HPDE6-E6E7 (cell line): Measurements from ENCODE around the gene SND1.

Experiments
- DNase-seq: peaks from one replicate; pipeline ENCODE4 v3.0.0; 2011; ENCODE audit warnings: missing footprints; ENCODE audit errors: extremely low spot score

SND1 gene

GRCh38 chr7:128068785-128069184, 416.8 kb downstream of the SND1 start:
- DNase-seq = no peak

DNA sequence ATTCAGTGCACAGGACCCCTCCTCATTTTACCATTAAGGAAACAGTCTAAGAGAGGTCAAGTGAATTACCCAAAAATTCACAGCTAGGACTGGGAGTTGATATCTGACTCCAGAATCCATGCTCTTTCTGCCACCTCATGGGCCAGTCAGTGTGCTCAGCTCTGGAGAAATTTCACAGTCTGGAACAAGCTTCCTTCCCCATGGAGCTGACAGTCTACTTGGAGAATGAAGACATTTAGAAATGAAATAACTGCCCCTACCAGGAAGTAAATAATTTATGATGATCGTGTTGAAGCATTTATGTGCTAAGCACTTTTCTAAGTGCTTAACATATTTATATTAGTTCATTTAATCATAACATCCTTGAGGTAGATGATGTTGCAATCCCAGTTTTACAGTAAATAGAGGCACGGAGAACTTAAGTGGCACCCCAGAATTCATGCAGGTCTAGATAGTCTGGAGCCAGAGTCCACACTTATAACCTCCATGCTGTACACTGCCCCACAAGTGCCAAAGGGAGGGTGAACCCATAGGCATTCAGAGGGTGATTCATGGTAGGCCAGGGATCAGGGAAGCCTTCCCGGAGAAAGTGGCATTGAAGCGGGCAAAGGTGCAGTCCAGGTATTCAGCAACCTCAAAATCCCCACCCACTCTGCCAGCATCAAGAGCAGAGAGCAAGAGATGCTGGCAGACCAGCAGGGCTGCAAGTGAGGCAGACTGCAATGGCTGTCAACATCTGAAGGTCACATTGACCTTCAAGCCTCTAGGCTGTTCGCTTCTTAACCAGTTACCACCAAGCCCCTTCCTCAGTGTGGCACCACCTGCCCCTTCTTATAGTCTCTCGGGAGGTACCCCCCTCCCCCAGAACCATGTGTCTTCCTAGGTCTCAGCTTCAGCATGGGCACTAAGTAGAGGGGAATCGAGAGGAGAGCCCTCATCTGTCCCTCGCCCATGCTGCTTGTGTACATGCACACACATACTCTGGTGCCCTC, 417.7 kb downstream of the SND1 start:
- DNase-seq = no peak

DNA sequence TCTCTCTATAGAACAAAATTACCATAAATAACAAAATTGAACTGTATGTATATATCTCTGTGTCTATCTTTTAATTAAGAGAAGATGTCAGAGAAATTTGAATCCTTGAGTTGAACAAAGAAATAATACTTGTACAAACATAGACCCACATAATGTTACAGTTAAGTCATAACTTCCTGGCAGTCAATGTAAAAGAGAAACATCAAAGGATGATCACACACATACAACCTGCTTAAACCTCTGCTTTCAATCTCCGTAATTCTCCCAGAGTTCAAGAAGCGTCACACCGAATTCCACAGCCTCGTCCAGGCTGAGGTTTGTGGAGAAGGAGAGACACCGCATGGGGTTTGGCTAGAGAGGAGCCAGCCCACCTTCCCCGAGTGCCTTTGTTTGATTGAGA, 419.4 kb downstream of the SND1 start:
- no peak for DNase-seq

GRCh38 chr7:128071801-128072200, 419.8 kb downstream of the SND1 start:
- DNase-seq = no peak

DNA sequence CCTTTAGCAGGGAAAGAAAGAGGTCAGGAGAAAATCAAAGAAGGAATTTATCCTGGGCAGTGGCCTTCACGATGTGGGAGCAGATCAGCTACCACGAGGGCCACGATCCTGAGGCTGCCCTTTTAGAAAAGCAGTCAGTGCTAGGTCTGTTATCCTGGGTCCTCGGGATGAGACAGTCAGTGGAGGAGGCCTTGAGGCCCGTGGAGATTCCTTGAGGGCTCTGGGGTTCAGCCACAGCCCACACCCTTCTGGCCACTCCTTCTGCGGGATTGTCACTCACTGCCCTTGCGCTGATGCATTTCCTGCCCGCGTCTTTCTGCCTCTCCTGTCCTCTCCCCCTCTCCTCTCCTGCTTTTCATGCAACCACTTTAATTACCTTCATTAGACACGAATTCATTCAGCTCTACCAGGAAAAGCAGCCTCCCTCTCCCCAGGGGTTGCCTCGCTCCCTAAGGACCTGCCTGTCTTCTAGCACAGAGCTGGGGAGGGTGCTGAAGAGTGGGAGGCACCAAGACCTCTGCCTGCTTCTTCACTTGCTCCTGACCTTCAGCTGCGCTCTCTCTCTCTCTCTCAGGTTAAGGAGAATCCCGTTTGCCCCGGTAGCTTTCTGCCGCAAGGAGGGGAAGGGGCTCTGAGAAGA, 421.8 kb downstream of the SND1 start:
- DNase-seq = no peak

DNA sequence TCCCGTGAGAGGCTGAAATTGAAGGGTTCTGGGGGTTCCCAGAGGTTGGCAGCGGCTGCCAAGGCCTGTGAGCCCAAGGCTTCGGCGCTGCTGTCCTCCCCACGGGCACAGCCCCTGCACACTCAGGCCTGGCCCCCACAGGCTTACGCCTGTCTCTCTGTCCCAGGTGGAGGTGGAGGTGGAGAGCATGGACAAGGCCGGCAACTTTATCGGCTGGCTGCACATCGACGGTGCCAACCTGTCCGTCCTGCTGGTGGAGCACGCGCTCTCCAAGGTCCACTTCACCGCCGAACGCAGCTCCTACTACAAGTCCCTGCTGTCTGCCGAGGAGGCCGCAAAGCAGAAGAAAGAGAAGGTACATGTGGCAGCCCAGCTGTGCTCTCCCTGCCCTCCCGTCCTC, 422.3 kb downstream of the SND1 start:
- DNase-seq = no peak

DNA sequence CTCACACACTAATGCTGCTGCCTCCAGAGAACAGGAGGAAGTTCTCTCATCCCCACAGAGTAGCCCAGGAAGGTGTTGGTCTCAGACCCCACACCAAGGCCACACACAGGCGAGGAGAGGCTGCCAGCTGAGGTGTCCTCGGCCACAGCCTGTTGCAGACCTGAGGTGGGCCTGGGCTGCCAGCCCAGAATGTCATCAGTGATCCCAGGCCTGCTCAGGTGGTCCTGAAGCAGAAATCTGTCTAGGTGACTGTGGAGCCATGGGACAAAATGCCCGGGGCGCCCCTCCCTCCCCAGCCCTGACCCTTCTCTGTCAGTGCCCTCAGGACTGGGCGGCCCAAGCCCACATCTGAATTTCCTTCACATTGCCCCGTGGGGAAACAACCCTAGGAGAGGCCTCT, 422.7 kb downstream of the SND1 start:
- DNase-seq = no peak

DNA sequence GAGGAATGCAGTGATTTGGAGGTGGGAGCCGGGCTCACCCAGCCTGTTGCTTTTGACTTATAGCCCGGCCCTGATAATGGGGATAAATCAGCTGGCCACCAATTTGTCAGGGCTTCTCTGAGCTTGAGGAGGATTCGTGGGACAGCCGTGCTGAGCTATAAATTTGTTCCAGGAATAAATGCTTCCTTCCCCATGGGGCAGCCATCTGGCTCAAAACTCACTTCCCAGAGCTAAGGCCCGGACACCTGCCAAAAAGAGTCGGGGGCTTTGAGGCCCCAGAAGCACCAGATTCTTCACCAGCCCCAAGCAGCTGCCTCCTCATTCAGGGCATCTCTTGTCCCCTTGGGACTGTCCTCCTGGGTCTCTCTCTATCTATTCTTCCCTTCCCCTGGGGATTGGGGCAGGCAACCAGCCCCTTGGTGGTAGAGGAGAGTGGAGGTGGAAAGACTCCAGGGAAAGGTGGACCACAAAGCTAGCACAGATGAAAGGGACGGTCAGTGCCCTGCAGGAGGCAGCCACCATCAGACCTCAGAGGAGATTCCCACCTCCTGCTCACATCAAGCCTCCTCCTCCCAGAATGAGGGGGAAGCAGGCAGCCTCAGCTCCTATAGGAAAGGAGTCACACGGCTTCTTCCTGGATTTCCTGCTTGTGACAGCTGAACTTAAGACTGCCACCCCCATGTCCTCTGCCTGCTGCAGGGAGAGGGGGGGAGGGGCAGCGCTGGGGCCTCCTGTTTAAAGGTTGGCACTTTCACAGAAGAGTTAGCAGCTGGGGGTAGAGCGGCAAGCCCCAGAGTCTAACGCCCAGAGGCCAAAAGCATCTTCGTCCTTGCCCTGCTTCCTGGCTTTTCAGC, 423.5 kb downstream of the SND1 start:
- DNase-seq = no peak

GRCh38 chr7:128076196-128076795, 424.3 kb downstream of the SND1 start:
- DNase-seq = no peak

- no peak for DNase-seq
These were observed 424.8 kb downstream of the SND1 start for GRCh38 chr7:128076796-128077271.

- DNase-seq = no peak
These were observed 426.3 kb downstream of the SND1 start for GRCh38 chr7:128078309-128078708.

DNA sequence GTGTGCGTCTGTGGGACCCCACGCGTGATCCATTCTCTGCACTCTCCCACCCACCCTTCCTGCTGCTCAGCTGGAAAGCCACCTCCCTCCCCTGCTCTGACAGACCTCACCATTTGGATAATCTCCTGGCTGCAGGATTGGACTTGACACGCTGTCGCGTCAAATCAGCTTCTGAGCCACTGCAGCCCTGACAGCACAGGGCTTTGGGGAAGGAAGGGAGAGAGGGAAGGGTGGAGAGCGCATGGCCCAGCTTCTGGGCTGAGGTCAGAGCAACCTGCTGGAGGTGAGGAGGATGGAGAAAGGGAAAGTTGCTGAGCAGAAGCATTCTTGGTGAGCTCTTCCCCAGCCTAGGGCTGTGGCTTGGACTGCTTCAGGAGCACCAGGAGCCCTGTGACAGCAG, 428.2 kb downstream of the SND1 start:
- no peak for DNase-seq

GRCh38 chr7:128081351-128081750, 429.4 kb downstream of the SND1 start:
- DNase-seq = no peak

DNA sequence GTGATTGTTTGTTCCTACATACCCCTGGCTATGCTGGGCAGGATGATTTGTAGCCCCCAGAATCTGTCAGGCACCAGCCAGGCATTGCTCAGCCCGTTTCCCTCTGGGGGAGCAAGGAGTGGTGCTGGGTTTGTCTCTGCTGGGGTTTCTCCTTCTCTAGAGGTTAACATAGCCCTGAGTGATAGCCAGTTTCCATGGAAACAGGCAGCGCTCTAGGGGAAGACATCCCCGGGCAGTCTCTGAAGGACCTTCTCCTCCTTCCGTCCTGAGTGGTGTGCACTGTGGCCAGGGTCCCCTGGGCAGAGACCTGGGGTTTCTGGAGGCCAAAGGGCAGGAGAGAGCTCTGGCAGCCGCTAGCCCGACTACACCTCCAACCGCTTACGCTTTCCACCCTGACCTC, 429.8 kb downstream of the SND1 start:
- DNase-seq = no peak

GRCh38 chr7:128082431-128082830, 430.4 kb downstream of the SND1 start:
- DNase-seq = no peak

DNA sequence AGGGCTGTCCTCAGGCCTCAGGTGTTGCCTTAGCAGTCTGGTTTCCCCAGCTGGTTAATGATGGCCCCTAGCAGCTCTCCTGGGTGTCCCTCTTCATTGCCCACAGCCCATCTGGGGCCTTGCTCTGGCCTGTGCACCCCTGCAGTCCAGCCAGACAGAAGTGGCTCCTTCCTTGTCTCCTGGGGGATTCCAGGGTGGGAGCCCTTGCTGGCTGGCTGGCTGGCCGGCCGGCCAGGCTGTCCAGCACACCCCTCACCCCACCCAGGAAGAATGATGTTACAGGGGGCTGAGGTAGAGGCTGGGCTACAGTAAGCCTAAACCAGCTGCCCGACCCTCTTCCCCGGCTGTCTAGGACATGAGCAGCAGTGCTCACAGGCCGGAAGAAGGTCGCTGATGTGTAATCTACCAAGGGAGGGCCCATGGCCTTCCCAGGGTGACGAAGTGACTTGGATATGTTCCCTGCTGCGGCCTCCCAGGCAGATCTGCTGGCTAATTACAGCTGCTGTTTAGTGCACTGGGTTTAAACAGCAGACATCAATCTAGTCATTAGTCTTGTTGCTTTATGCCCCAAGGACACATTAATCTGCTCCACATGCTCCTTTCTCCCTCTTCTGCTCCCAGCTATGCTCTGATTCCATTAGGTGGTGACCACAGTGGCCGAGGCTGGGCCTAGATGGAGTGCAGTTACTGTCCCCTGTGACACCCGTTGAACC, 433.1 kb downstream of the SND1 start:
- no peak for DNase-seq

GRCh38 chr7:128090492-128090891, 438.5 kb downstream of the SND1 start:
- no peak for DNase-seq

DNA sequence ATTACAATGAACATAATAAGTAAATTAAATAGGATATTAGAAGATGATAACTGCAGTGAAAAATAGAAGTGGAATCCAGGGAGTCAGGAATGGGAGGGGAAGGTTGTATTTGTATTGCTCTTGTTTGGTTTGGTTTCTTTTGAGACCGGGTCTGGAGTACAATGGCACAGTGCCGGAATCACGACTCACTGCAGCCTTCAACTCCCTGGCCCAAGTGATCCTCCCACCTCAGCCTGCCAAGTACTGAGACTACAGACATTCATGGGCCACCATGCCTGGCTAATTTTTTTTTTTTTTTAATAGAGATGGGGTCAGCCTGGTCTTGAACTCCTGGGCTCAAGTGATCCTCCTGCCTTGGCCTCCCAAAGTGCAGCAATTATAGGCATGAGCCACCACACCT, 439.1 kb downstream of the SND1 start:
- DNase-seq = no peak

DNA sequence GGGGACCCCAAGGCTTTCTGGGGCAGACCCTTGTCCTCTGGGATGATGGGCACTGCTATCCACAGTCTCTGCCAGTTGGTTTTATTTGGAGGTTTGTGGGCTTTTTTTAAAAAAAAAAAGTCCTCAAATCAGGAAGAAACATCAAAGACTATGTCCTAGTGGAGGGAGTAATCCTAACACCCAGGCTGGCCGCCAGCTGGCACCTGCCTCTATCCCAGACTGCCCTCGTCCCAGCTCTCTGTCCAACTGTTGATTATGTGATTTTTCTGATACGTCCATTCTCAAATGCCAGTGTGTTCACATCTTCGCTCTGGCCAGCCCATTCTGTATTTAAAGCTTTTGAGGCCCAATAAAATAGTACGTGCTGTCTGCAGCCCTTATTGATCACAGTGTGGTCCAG, 440.2 kb downstream of the SND1 start:
- no peak for DNase-seq

DNA sequence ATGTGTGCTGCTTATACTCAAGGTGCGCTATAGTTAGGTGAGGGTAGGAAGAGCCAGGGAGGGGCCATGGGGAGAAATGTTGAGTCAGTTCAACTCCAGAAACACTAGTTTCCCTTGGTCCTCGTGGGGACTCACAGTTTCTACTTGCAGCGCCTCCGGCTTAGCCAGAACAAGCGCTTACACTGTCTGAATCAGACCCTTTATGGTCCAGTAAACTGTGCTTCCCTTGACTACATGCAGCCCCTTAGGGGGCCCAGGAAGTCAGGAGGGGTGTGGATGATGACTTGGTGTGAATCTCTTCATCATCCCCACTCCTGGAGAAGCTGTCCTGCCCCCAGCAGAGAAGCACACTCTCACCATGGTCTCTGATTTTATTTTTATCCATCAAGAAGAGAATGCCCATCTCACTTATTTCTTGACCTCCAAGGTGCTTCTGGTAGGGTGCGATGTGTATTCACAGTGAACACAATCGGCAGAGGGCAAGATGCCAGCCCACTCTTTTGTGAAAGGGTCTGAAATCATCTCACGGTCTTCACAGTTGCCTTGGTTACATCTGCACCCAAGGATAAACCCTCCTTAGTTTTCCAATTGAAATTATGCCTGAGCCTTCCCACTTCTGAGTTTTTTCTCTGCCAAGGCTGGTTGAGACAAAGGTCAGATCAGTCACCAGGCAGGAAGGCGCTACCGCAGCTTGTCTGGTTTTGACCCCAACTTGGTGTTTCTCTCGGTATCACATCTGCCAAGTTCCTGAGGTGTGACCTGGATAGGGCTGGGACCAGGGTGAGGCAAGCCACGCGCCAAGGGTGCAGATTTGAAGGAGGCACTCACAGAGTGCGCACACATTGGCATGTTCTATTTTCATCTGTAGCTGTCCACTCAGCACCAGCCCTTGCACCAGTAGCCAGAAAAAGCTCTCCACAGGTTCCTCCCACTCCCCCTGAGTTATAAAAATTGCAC, 441.9 kb downstream of the SND1 start:
- no peak for DNase-seq
